Measurements from ENCODE around the gene B9D2. TPM values are rescaled to one million over a fixed set of nuclear protein-coding genes. Genes with fewer than 3 reads are reported as not detected.
"Not testable (repeated sequence)": the region's sequence is repeated elsewhere in the genome, so short reads cannot be mapped to it uniquely, and the experiment has no call there.

B9D2 gene
- 1.9 TPM for total RNA-seq
- polyA plus RNA-seq, result 10.0 TPM

DNA sequence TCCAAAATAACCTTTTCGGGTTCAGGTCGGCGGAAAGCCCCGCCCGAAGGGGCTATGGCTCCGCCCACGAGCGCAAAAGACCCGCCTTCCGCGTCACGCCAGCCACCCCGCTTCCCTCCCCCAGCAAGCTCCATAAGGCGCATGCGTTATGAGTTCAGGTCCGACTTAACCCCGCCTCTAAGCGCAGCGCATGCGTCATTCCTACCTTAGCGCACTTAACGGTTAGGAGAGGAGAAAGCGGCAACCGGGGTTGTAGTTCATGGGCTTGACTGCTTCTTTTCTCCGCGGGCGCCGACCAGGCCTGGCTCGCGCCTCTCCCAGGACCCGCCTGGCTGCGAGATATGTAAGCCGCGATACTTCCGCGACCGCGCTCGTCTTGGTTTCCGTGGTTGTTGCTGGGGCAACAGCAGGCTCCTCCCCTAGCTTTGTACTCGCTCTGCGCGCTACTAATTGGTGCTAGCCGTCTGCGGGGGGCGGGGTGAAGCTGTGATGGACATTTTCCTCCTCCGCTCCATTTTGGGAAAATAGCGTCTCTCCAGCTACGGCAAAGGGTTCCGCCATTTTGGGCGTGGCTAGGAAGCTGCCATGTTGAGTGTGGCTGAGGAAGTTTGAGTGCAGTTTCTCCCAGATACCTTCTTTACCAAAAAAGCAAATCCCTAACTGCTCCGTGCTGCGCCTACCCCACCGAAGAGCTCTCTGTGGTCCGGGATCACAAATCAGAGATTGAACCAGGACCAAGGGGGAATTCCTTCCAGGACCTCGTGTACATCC lies at the start of gene B9D2:
Gene B9D2, minus strand, starts transcription at position 397 of the 771 bp plus-strand sequence. CDS start 630 bp downstream, outside the sequence.
- peak within 1 kb of the TSS; percentile 53 for H3K4me3 ChIP-seq (ENCODE audit: low read depth, low read length)
- no peaks in the 10 kb centered on the region for H3K36me3 ChIP-seq (ENCODE audit: insufficient read depth)
- under 1% methylated on average over 56 of the region's 56 CpGs for WGBS
- H3K27ac ChIP-seq (ENCODE audit: low read depth), result peak within 1 kb of the TSS; percentile 96
- no peaks in the 10 kb centered on the region for H3K4me1 ChIP-seq (ENCODE audit: insufficient read depth)
- DNase-seq (ENCODE audit: extremely low spot score), result peak; percentile 97

GRCh38 chr19:41412953-41413352 lies 49.0 kb upstream of the B9D2 start:
- 97% methylated on average over 5 of the region's 5 CpGs for WGBS
- DNase-seq (ENCODE audit: extremely low spot score), result no peak
- no peaks in the 10 kb centered on the region for H3K36me3 ChIP-seq (ENCODE audit: insufficient read depth)
- no peak overlapping the region for H3K27ac ChIP-seq (ENCODE audit: low read depth)
- no peaks in the 10 kb centered on the region for H3K4me1 ChIP-seq (ENCODE audit: insufficient read depth)
- no peak overlapping the region for H3K4me3 ChIP-seq (ENCODE audit: low read depth, low read length)

- Histone ChIP-seq H3K4me3 (ENCODE audit: low read depth, low read length) (no peak overlapping the region), H3K4me1 (ENCODE audit: insufficient read depth) (no peaks in the 10 kb centered on the region), H3K27ac (ENCODE audit: low read depth) (no peak overlapping the region), H3K36me3 (ENCODE audit: insufficient read depth) (no peaks in the 10 kb centered on the region)
- no peak for DNase-seq (ENCODE audit: extremely low spot score)
- 75% methylated on average over 11 of the region's 11 CpGs for WGBS
Measured at GRCh38 chr19:41411968-41412265, 48.0 kb upstream of the B9D2 start.

DNA sequence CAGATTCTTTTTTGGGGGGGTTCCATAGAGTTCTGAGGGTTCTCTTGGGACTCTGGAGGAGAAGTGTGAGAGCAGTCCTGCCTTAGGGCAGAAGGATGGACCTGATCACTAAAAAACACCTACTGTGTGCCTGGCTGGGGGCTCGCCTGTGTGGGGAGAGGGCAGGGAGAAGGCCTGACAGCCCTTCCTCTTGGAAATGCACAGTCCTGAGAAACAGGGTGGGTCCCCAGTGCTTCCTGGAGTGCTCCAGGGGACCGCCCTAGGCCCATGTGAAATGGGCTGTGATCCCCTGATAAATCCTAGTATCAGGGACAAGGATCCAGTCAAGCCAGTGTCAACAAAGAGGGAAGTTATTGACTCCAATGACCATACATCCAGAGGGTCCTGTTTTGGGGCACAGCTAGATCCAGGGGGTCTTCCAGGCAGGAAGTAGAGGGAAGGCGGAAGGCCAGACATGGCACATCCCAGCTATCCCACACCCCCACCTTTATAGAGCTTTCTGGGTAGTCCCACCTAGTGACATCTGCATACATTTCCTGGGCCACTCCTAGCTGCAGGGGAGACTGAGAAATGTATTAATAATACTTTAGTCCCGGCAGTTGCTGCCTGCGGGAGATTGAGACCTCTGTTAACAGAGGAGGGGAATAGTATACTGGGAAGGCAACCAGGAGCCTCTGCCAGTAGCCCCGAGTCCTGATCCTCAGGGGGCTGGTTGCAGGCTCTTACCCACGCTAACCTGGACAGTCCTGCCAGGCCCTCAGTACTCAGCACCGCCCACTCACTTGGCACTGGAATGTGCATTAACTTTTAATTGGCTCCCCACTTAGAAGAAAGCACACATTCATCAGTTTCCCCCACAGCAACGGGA lies 47.4 kb upstream of the B9D2 start:
- Histone ChIP-seq H3K4me3 (ENCODE audit: low read depth, low read length) (no peak overlapping the region), H3K4me1 (ENCODE audit: insufficient read depth) (no peaks in the 10 kb centered on the region), H3K36me3 (ENCODE audit: insufficient read depth) (no peaks in the 10 kb centered on the region), H3K27ac (ENCODE audit: low read depth) (no peak overlapping the region)
- WGBS, result 73% methylated on average over 9 of the region's 9 CpGs
- no peak for DNase-seq (ENCODE audit: extremely low spot score)

- DNase-seq (ENCODE audit: extremely low spot score), result no peak
- WGBS, result 79% methylated on average over 23 of the region's 23 CpGs
- no peak overlapping the region for H3K4me3 ChIP-seq (ENCODE audit: low read depth, low read length)
- no peak overlapping the region for H3K27ac ChIP-seq (ENCODE audit: low read depth)
- no peaks in the 10 kb centered on the region for H3K4me1 ChIP-seq (ENCODE audit: insufficient read depth)
- H3K36me3 ChIP-seq (ENCODE audit: insufficient read depth), result no peaks in the 10 kb centered on the region
Measured at GRCh38 chr19:41410336-41411054, 46.5 kb upstream of the B9D2 start.

DNA sequence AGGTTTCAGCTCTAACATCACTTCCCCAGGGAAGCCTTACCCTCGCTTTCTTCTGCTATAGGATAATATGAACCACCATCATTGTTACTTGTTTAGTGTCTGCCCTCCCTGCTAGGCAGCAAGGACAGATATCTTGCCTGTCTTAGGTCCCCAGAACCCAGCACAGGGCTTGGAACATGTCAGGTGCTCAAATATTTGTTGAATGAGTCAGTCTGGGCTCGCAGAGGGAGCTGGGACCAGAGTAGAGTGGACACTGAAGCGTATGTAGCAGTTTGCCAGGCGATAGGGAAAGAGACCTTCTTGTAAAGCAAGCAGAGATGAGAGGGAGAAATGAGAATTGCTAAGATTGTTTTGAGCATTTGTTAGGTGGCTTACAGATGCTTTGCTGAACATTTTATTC lies 45.3 kb upstream of the B9D2 start:
- WGBS, result 68% methylated on average over 4 of the region's 4 CpGs
- no peaks in the 10 kb centered on the region for H3K36me3 ChIP-seq (ENCODE audit: insufficient read depth)
- no peak overlapping the region for H3K4me3 ChIP-seq (ENCODE audit: low read depth, low read length)
- H3K4me1 ChIP-seq (ENCODE audit: insufficient read depth), result no peaks in the 10 kb centered on the region
- DNase-seq (ENCODE audit: extremely low spot score), result no peak
- H3K27ac ChIP-seq (ENCODE audit: low read depth), result no peak overlapping the region

DNA sequence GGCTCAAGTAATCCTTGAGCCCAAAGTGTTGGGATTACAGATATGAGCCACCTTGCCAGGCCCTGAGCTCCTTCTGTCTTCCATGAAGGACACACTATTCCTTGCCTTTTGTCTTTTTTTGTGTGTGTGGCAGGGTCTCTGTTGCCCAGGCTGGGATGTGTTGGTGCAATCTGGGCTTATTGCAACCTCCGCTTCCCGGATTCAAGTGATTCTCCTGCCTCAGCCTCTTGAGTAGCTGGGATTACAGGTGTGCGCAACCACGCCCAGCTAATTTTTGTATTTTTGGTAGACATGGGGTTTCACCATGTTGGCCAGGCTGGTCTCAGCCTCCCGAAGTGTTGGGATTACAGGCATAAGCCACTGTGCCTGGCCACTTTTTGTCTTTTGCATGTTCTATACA lies 44.9 kb upstream of the B9D2 start:
- H3K36me3 ChIP-seq (ENCODE audit: insufficient read depth); H3K27ac ChIP-seq (ENCODE audit: low read depth); DNase-seq (ENCODE audit: extremely low spot score); H3K4me3 ChIP-seq (ENCODE audit: low read depth, low read length); H3K4me1 ChIP-seq (ENCODE audit: insufficient read depth): not testable (repeated sequence)
- 96% methylated on average over 5 of the region's 5 CpGs for WGBS

GRCh38 chr19:41408256-41408655 lies 44.3 kb upstream of the B9D2 start:
- Histone ChIP-seq H3K4me3 (ENCODE audit: low read depth, low read length) (no peak overlapping the region), H3K36me3 (ENCODE audit: insufficient read depth) (no peaks in the 10 kb centered on the region), H3K27ac (ENCODE audit: low read depth) (no peak overlapping the region), H3K4me1 (ENCODE audit: insufficient read depth) (no peaks in the 10 kb centered on the region)
- WGBS, result 73% methylated on average over 4 of the region's 4 CpGs
- DNase-seq (ENCODE audit: extremely low spot score), result no peak

- 67% methylated on average over 4 of the region's 4 CpGs for WGBS
- Histone ChIP-seq H3K4me1 (ENCODE audit: insufficient read depth) (no peaks in the 10 kb centered on the region), H3K27ac (ENCODE audit: low read depth) (no peak overlapping the region), H3K4me3 (ENCODE audit: low read depth, low read length) (no peak overlapping the region), H3K36me3 (ENCODE audit: insufficient read depth) (no peaks in the 10 kb centered on the region)
- no peak for DNase-seq (ENCODE audit: extremely low spot score)
Measured at GRCh38 chr19:41407271-41407670, 43.3 kb upstream of the B9D2 start.

DNA sequence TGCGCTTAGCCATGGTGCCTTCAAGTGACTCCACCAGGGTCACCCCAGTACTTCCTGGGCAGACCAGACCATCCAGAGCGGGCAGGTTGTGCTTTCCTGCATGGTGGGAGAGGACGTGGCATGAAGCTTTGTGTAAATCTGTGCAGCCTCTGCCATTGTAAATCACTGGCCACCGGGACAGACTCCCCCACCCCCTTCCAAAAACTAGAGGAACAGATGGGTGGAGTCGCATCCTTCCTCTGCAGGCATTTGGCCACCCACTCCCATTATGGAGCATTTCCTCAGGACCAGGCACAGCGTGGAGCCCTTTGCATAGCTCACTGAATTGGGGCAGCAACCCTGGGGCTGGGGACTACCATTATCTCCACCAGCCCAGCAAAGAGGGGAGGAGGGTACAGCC lies 41.8 kb upstream of the B9D2 start:
- Histone ChIP-seq H3K4me1 (ENCODE audit: insufficient read depth) (no peaks in the 10 kb centered on the region), H3K36me3 (ENCODE audit: insufficient read depth) (no peaks in the 10 kb centered on the region), H3K4me3 (ENCODE audit: low read depth, low read length) (no peak overlapping the region), H3K27ac (ENCODE audit: low read depth) (no peak overlapping the region)
- WGBS, result 84% methylated on average over 6 of the region's 6 CpGs
- DNase-seq (ENCODE audit: extremely low spot score), result no peak

GRCh38 chr19:41403181-41403970 lies 39.4 kb upstream of the B9D2 start:
- Histone ChIP-seq H3K4me1 (ENCODE audit: insufficient read depth) (peaks cover 4% of the 10 kb centered on the region), H3K36me3 (ENCODE audit: insufficient read depth) (no peaks in the 10 kb centered on the region), H3K4me3 (ENCODE audit: low read depth, low read length) (no peak overlapping the region), H3K27ac (ENCODE audit: low read depth) (no peak overlapping the region)
- DNase-seq (ENCODE audit: extremely low spot score), result no peak
- WGBS, result 67% methylated on average over 12 of the region's 12 CpGs

DNA sequence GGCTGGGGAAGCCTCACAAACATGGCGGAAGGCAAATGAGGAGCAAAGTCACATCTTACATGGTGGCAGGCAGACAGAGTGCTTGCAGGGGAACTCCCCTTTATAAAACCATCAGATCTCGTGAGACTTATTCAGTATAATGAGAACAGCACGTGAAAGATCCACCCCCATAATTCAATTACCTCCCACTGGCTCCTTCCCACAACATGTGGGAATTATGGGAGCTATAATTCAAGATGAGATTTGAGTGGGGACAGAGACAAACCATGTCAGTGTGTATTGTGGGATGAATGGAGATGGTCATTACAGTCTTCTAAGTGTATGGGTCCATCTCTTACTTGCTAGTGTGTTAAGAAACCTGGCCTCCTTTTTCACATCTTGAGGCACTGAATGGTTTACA lies 38.1 kb upstream of the B9D2 start:
- Histone ChIP-seq H3K27ac (ENCODE audit: low read depth) (no peak overlapping the region), H3K4me3 (ENCODE audit: low read depth, low read length) (no peak overlapping the region), H3K4me1 (ENCODE audit: insufficient read depth) (peaks cover 4% of the 10 kb centered on the region), H3K36me3 (ENCODE audit: insufficient read depth) (no peaks in the 10 kb centered on the region)
- no peak for DNase-seq (ENCODE audit: extremely low spot score)
- 81% methylated on average over 3 of the region's 3 CpGs for WGBS

GRCh38 chr19:41401483-41401882 lies 37.5 kb upstream of the B9D2 start:
- no peaks in the 10 kb centered on the region for H3K36me3 ChIP-seq (ENCODE audit: insufficient read depth)
- no peak overlapping the region for H3K4me3 ChIP-seq (ENCODE audit: low read depth, low read length)
- no peak for DNase-seq (ENCODE audit: extremely low spot score)
- H3K4me1 ChIP-seq (ENCODE audit: insufficient read depth), result peaks cover 4% of the 10 kb centered on the region
- WGBS, result 67% methylated on average over 4 of the region's 4 CpGs
- H3K27ac ChIP-seq (ENCODE audit: low read depth), result no peak overlapping the region
